ENCODE results near the gene DMGDH.

DMGDH gene

DNA sequence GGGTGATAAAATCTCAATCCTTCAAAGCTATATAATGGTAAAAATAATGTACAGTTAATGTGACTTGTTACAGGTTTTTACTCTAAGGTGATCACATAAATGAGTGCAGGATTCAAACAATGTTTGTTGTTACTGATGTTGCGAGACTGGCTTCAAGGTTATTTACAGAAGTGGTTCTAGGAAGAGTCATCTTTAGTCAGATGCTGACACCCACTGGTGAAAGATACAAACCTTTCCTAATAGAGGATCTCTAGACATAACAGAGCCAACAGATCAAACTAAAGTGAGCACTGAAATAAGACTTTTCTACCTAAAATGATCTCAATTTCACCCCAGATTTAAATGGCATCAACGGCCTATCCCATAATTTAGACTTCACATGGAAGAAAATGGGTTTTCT lies 104.6 kb downstream of the DMGDH start:
- peak; percentile 43 for TF ChIP-seq CTCF (IDR thresholded peaks at IDR 0.05; ENCODE audit: low read depth, low read length)
- no peak overlapping the region for H3K4me3 ChIP-seq (ENCODE audit: low read depth, low read length)
- no peaks in the 10 kb centered on the region for H3K36me3 ChIP-seq
- no peaks in the 10 kb centered on the region for H3K9me3 ChIP-seq (ENCODE audit: severe bottlenecking)
- H3K27me3 ChIP-seq (ENCODE audit: insufficient read depth, low read depth, severe bottlenecking) = no peaks in the 10 kb centered on the region
- no peak overlapping the region for H3K27ac ChIP-seq
- no peak for DNase-seq

- Histone ChIP-seq H3K36me3 (no peaks in the 10 kb centered on the region), H3K4me3 (ENCODE audit: low read depth, low read length) (no peak overlapping the region), H3K27me3 (ENCODE audit: insufficient read depth, low read depth, severe bottlenecking) (no peaks in the 10 kb centered on the region), H3K27ac (no peak overlapping the region), H3K9me3 (ENCODE audit: severe bottlenecking) (no peaks in the 10 kb centered on the region)
- no peak for TF ChIP-seq CTCF (IDR thresholded peaks at IDR 0.05; ENCODE audit: low read depth, low read length)
- DNase-seq = no peak
Observed at GRCh38 chr5:78961743-78962142, 107.7 kb downstream of the DMGDH start.

GRCh38 chr5:78959767-78960166 lies 109.7 kb downstream of the DMGDH start:
- no peak overlapping the region for H3K27ac ChIP-seq
- no peaks in the 10 kb centered on the region for H3K27me3 ChIP-seq (ENCODE audit: insufficient read depth, low read depth, severe bottlenecking)
- no peak for TF ChIP-seq CTCF (IDR thresholded peaks at IDR 0.05; ENCODE audit: low read depth, low read length)
- no peaks in the 10 kb centered on the region for H3K9me3 ChIP-seq (ENCODE audit: severe bottlenecking)
- no peak for DNase-seq
- H3K4me3 ChIP-seq (ENCODE audit: low read depth, low read length) = no peak overlapping the region
- no peaks in the 10 kb centered on the region for H3K36me3 ChIP-seq

DNA sequence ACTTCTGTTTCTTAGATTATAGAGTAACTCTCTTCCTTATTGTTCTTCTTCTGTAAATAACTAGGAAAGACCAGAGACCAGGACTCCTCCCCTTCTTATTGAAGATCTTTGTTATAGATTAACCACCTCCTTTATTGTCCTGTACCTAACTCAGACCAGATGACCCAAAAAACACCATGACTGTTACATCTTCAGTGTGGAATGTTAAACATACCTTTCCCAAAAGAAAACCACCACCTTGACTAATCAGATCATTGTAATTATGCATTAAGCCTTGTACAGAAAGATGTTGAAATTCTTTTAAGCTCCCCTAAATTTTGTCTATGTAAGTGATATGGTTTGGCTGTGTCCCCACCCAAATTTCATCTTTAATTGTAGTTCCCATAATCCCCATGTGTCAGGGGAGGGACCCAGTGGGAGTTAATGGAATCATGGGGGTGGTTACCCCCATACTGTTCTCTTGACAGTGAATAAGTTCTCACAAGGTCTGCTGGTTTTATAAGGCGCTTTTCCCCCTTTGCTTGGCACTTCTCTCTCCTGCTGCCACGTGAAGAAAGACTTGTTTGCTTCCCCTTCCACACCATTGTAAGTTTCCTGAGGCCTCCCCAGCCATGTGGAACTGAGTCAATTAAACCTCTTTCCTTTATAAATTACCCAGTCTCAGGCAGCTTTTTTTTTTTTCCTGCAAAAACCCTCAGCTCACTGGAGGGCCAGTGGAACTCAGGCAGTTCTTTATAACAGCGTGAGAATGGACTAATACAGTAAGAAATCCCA lies 110.6 kb downstream of the DMGDH start:
- no peak for TF ChIP-seq CTCF (IDR thresholded peaks at IDR 0.05; ENCODE audit: low read depth, low read length)
- Histone ChIP-seq H3K27ac (no peak overlapping the region), H3K36me3 (no peaks in the 10 kb centered on the region), H3K4me3 (ENCODE audit: low read depth, low read length) (no peak overlapping the region), H3K9me3 (ENCODE audit: severe bottlenecking) (no peaks in the 10 kb centered on the region), H3K27me3 (ENCODE audit: insufficient read depth, low read depth, severe bottlenecking) (no peaks in the 10 kb centered on the region)
- no peak for DNase-seq

DNA sequence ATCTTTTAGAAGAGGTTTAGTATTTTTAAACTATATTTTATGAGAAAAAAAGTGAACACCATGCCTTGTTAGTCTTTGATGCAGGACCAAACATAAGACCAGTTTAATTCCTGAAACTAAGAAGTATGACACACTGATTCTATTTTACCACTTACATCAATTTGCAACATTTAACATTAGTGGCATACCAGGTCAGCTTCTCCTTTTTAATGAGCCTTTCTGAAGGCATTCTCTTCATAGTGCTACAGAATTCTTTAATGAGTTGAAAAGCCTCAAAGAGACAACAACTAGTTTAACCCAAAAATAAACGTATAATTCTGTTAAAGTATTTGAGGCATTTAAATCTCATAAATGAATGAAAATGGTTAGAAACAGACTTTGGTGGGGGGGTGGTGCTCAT lies 112.6 kb downstream of the DMGDH start:
- H3K27me3 ChIP-seq (ENCODE audit: insufficient read depth, low read depth, severe bottlenecking) = no peaks in the 10 kb centered on the region
- no peak overlapping the region for H3K27ac ChIP-seq
- no peaks in the 10 kb centered on the region for H3K9me3 ChIP-seq (ENCODE audit: severe bottlenecking)
- no peak for DNase-seq
- no peak for TF ChIP-seq CTCF (IDR thresholded peaks at IDR 0.05; ENCODE audit: low read depth, low read length)
- H3K36me3 ChIP-seq = no peaks in the 10 kb centered on the region
- no peak overlapping the region for H3K4me3 ChIP-seq (ENCODE audit: low read depth, low read length)
